Esophagus squamous epithelium (tissue), 4 donors: ENCODE results near the gene ETV7.

Experiments
- CTCF ChIP-seq, 6 experiments: fragments of 450-650 bp in 4 of 6; fragments of 200-600 bp in 2 of 6; sonication (generic) in 2 of 6; IDR thresholded peaks; one replicate each; pipeline ENCODE4 v1.5.1; 2016 to 2019; ENCODE audit warnings: antibody characterized with exemption in 6 of 6, mild to moderate bottlenecking in 4 of 6, moderate library complexity in 4 of 6
- POLR2A ChIP-seq, 4 donors: fragments of 450-650 bp; IDR thresholded peaks; one replicate each; pipeline ENCODE4 v1.6.1; 2017; ENCODE audit warnings: antibody characterized with exemption in 4 of 4, mild to moderate bottlenecking in 4 of 4, moderate library complexity in 3 of 4

- TF ChIP-seq POLR2A (IDR thresholded peaks at IDR 0.05): no peak
- no peak for TF ChIP-seq CTCF (IDR thresholded peaks at IDR 0.05)
Measured at GRCh38 chr6:36384095-36384494, 3.4 kb downstream of the ETV7 start.
